GM04503 (cell line): ENCODE results near the gene KLHL26.
"Not testable (repeated sequence)": the region's sequence is repeated elsewhere in the genome, so short reads cannot be mapped to it uniquely, and the experiment has no call there.

Experiments
- DNase-seq: peaks from one replicate; pipeline ENCODE4 v3.0.0-alpha.2; 2012; ENCODE audit warnings: low read depth

KLHL26 gene

DNA sequence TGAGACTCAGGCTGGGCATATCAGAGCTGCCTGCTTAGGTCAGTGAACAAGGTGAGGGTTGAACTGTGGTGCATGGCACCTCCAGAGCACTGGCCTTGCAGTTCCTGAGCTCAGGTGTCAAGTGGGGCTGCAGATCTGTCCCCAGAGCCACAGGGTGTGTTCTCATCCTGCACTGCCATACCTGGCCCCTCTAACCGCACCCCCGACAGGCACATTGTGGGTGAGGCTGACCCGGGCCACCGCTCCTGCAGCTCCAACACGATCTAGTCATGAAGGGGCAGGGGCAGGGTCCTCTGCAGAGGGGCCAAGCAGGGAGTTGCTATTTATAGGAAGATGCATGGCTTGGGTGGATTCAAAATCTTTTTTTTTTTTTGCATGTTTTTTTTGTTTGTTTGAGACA is 30.0 kb downstream of the KLHL26 start:
- no peak for DNase-seq

DNA sequence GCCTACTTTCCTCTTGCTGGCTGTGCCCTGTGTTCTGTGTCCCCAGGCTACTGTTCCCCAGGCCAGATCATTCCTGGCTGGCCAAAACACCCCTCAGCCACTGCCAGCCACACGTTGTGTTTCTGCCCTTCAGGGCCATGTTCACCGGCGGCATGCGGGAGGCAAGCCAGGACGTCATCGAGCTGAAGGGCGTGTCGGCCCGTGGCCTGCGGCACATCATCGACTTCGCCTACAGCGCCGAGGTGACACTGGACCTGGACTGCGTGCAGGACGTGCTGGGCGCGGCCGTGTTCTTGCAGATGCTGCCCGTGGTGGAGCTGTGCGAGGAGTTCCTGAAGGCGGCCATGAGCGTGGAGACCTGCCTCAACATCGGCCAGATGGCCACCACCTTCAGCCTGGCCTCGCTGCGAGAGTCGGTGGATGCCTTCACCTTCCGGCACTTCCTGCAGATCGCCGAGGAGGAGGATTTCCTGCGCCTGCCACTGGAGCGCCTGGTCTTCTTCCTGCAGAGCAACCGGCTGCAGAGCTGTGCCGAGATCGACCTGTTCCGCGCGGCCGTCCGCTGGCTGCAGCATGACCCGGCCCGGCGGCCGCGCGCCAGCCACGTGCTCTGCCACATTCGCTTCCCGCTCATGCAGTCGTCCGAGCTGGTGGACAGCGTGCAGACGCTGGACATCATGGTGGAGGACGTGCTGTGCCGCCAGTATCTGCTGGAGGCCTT is 30.9 kb downstream of the KLHL26 start:
- DNase-seq, result no peak

DNA sequence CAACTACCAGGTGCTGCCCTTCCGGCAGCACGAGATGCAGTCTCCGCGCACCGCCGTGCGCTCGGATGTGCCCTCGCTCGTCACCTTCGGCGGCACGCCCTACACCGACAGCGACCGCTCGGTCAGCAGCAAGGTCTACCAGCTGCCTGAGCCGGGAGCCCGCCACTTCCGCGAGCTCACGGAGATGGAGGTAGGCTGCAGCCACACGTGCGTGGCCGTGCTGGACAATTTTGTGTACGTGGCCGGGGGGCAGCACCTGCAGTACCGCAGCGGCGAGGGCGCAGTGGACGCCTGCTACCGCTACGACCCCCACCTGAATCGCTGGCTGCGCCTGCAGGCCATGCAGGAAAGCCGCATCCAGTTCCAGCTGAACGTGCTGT is 31.4 kb downstream of the KLHL26 start:
- no peak for DNase-seq

DNA sequence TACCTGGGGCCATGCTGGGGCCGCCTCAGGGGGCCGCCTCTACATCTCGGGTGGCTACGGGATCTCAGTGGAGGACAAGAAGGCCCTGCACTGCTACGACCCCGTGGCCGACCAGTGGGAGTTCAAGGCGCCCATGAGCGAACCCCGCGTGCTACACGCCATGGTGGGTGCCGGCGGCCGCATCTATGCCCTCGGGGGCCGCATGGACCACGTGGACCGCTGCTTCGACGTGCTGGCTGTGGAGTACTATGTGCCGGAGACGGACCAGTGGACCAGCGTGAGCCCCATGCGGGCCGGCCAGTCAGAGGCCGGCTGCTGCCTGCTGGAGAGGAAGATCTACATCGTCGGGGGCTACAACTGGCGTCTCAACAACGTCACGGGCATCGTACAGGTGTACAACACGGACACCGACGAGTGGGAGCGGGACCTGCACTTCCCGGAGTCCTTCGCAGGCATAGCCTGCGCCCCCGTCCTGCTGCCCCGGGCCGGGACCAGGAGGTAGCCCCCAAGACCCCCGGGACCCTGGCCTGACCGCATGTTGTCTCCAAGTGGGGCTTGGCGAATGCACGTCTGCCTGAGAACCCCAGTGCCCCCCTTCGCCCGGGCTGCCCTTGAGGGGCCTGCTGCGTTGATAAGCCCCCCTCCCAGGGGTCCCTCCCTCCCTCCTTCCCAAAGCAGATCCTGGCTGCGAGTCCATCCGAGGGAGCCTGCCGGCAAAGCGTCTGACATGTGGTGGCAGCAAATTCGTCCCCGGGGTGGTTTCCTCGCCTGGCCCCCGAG is 32.1 kb downstream of the KLHL26 start:
- no peak for DNase-seq

DNA sequence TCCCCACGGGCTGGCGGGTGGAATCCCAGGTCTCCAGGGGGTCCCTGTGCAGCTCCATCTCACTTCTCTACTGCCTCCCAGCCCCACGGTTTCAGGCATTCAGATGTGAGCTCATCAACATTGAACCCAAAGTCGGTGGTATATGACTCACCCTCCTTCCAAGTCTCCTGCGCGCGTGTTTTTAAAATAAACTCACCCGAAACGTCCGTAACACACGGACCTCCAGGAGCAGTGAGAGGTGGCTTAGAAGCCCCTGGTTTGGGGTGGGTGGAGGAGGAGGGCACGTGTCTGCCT is 32.6 kb downstream of the KLHL26 start:
- no peak for DNase-seq

DNA sequence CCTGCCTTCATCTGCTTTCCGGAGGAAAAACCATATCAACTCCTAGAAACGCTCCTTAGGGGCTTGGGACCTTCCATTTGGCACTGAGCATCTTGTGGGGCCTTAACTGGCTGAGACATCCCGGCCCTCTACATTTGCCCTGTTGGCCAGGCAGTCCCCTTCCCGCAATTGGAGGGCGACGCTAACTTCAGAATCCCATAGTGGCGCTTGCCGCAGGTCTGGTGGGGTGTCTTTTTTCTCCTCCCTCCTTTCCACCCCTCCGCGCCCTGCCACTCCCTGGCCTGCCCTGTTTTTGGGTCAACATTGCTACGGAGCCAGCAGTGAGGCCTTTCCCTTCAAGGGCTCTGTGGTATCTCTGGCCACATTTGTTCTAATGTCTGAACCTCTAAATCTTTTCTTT is 33.1 kb downstream of the KLHL26 start:
- no peak for DNase-seq

DNA sequence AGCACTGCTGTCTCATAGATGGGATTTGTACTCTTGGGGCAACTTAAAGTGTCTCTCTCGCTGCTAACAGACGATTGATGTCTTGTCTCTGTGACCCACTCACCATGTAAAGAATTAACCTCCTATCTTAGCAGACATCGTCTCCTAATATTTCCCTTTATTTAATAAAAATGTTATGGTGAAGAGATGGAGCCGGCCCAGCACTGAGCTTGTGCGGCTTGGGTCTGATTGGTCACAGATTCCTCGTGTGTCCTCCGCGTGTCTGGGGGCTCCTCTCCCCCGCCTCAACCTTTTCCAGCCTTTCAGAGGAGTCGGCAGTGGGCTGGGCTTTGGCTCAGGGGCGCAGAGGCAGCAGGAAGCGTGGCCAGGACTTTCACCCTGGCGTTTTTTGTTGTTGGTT is 33.5 kb downstream of the KLHL26 start:
- DNase-seq, result no peak

DNA sequence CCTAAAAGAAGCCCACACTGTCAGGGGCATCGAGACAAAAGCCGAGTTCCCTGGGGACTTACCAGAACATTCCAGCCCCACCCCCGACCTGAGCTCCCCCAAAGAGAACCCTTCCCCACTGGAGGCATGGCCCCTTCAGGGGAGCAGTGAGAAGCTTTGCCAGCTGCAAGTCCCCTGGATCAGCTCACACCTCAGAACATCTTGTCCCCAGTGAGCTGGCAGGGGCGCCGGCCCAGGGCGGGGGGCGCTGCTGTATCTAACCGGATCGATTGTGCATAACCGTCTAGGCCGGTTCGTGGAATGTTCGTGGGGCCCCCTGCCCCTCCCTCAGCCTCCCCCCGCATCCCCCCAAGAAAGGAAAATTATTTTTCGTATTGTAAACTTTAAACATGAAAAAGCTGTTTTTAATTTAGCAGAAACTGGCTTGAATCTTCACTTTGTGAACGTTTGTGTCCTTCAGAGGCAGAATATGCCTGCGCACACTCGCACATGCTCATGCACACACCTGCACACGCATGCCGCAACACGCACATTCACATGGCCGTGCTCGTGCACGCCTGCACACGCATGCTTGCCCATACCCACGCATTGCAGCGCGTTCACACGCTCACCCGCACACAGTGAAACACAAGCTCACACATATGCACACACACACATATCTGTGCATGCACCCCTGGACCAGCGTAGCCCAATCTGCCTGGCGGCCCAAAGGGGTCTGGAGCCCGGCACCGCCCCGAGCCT is 34.6 kb downstream of the KLHL26 start:
- no peak for DNase-seq

DNA sequence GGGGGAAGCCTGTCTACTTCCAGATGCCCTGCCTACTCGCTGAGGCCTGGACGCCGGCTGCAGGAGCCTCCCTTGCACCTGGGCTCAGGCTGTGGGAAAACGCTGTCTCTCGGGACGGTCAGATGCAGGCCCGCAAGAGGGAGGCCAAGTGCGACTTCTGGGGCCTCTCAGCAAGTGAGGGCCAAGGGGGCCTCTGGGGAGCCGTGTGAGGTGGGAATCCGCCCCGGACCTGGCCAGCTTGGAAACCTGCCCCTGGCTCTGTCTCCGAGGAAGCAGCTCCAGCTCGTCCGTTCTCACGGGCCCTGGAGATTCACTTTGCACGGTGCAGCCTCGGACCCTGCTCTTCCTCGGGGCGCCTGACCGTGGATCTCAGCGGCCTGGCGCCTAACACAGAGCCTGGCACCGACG is 35.2 kb downstream of the KLHL26 start:
- no peak for DNase-seq

DNA sequence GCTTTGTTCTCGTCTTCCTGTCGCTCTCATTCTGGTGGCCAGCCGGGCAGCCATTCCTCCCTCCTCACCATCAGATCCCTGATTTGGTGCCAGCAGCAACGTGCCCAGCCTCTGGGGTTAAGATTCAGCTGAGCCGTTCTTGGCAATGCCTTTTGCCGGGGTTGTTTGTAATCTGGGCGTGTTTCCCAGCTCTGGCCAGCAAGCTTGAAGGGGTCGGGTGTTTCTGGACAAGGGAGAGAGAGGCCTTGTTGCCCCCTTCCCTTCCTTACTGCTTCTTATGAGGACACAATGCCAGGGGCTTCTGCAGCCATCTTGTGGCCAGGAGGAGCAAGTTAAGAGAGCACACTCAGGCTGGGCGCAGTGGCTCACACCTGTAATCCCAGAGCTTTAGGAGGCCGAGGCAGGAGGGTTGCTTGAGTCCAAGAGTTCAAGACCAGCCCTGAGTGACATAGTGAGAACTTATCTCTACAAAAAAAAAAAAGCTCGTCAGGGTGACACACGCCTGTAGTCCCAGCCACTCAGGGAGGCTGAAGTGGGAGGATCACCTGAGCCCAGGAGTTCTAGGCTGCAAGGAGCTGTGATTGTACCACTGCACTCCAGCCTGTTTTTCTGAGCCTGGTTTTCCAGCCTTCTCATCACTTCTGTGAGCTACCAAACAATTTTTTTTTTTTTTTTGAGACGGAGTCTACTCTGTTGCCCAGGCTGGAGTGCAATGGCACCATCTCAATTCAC is 35.9 kb downstream of the KLHL26 start:
- no peak for DNase-seq

DNA sequence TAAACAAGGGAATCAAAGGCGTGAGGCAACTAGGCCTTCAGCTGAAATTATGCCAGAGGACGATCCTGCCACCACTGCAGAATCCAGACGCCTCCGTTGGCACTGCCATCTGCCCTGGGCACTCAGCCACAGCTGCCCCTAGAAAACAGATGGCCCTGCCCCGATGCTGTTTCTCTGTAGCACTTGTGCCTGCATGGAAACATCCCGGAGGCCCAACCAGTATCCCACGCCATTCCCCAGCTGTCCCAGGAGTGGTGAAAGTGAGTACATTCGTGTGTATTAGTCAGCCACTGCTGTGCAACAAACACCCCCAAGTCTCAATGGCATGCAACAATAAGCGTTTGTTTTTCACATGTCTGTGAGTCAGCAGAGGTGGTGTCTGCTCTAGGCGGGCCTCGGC is 37.8 kb downstream of the KLHL26 start:
- no peak for DNase-seq

DNA sequence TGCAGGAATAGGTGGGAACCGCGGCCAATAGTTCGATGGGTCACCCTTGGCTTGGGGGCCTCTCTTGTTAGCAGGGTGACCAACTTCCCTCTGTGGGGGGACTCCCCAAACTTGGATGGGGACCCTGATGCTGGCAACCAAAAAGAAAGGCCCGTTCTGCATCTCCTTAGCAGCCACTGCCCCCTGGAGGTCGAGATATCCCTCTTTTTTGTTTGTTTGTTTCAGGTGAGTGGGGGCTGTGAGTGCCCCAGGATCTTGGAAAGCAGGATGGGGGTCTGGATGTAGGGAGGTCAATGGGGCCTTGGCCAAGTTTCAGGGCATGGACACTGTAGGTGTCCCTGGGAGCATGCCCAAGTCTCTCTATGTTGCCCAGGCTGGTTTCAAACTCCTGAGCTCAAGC is 39.0 kb downstream of the KLHL26 start:
- no peak for DNase-seq

DNA sequence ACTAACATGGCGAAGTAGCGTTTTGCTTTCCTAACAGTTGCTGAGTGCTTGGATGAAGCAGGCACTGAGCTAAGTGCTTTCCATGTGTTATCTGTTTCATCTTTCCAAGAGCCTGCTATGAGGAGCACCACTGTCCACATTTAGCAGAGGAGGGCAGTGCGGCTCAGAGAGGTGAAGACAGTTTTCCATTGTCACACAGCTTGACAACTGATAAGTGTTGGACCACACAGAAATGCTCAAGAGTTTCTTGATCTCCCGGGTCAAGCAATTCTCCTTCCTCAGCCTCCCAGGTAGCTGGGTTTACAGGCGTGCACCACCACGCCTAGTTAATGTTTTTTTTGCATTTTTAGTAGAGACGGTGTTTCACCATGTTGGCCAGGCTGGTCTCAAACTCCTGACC is 39.9 kb downstream of the KLHL26 start:
- no peak for DNase-seq

DNA sequence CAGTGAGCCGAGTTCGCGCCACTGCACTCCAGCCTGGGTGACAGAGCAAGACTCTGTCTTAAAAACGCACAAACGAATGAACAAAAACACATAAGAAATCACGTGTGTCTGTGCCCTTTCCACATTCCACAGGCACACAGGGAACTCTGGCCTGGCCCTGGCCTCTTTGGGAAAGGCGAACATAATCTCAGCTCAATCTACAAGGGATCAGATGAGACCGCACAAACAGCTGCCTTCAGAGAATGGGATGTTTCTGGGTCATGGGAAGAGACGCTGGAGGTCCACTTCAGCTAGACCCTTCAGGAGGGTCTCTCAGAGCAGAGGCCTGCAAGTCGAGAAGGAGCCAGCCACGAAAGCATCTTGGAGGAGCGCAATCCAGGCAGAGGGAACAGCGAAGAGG is 40.3 kb downstream of the KLHL26 start:
- no peak for DNase-seq

DNA sequence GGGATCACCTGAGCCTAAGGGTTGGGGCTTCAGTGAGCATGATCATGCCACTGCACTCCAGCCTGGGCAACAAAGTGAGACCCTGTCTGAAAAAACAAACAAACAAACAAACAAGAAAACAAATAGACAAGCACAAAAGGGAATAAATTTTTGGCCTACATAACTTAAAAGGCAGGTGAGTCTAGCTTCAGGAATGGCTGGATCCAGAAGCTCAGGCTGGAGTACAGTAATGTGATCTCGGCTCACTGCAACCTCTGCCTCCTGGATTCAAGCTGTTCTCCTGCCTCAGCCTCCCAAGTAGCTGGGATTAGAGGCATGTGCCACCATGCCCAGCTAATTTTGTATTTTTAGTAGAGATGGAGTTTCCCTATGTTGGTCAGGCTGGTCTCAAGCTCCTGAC is 43.3 kb downstream of the KLHL26 start:
- not testable (repeated sequence) for DNase-seq

DNA sequence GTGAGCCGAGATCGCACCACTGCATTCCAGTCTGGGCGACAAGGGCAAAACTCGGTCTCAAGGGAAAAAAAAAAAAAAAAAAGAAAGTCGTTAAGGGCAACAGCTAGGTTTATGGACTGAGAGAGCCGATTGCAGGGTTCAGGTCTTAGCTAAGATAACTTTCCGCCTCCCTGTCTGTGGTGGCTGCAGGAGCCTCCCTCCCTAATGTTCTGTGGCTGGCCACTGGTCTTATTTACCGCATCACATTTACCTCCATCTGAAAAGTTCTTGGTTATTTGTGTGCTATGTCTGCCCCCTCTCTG is 45.9 kb downstream of the KLHL26 start:
- no peak for DNase-seq

DNA sequence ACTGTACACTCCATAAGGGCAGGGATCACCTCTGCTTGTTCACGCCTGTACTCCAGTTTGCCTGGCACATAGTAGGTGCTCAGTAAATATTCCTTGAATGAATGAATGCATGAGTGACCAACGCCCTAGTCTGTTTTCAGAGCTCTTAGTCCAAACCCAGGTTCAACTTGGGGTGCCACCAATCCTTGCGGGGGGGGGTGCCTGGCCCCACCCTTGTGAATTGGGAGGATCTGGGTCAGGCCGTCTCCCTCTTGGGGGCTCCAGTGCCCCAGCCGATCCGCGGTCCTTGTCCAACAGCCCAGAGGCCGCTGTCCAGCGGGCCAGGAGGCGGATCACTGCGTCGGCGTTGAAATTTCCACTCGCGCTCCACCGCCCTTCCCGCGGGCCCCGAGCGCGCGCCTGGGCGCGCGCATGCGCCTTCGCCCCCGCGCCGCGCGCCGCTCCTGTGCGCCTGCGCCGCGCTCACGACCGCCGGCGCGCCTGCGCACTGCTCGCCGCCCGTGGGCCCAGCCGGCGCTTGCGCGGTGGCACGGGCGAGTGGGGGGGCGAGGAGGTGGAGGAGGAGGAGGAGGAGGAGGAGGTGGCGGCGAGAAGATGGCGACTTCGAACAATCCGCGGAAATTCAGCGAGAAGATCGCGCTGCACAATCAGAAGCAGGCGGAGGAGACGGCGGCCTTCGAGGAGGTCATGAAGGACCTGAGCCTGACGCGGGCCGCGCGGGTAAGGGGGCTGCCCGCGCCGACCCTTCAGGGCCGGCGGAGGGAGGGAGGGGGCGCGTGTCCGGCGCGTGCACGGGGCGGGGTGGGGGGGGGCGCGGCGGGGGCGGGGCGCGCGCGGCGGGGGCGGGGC is 46.5 kb downstream of the KLHL26 start, which contains the start of gene CRTC1:
CRTC1 (plus strand) TSS at position 572 of the 849 bp plus-strand sequence; CDS start at position 595, 23 bp downstream.
- no peak for DNase-seq

DNA sequence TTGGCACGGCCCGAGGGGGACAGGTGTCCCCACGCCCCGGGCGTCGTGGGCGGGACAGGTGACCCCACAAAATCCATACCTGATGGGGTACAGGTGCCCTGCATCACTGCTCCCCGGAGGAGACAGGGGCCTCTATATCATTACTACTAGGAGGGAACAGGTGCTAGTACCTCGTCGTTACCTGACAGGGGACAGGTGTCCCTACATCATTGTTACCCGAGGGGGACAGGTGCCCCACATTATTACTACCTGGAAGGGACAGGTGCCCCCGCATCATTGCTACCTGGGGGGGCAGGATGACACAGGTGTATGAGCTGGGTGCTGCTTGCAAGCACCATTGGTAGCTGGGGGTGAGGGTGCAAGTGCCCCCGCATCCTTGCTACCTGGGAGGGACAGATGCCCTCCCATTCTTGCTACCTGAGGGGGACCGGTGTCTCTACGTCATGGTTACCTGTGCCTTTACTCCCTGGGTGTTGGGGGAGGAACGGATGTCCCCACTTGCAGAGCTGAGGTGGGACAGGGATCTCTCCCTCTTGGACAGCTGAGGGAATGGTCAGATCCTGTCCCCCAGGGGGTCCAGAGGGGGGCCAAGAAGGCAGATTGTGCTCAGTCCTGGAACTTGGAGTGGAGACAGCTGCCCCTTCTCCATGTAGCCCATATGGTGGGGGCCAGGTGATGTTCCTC is 47.3 kb downstream of the KLHL26 start:
- no peak for DNase-seq

DNA sequence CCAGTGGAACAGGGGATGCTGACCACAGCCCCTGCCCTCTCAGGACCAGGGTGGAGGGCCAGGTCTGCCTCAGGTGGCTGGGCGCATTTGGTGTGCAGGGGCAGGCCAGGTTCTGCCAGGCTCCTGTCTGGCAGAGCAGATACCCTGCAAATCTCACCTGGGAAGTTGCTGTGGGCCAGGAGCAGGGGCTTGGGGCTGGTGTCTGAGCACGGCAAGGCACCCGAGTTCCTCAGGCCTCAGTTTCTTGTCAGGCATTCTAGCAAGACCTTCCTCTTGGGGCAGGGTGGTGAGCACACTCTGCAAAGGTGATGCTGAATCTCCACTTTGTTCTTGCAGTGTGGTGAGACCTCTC is 47.8 kb downstream of the KLHL26 start:
- no peak for DNase-seq

DNA sequence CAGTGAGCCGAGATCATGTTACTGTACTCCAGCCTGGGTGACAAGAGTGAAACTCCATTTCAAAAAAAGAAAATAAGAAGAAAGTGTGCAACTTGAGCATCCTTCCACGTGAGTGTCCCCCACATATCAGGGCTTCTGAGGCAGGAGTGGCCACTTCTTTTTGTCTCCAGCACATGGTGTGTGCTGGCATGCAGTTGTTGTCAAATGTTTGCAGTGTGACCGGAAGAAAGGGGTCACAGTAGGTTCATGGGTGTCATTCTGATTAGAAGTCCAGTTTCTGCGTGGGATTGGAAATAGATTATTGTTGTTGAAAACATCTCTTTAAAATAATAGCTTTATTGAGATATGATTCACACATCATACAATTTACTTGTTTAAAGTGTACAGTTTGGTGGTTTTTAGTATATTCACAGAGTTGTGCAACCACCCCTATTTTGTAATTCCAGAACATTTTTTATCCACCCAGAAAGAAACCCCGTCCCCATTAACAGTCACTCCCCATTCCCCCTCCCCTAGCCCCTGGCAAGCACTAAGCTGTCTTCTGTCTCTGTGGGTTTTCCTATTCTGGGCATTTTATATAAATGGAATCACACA is 48.9 kb downstream of the KLHL26 start:
- DNase-seq, result no peak
